GM21619 (cell line): ENCODE data around the gene ALDH1A1.

Experiments
- ATAC-seq: cut with Tn5 transposase; IDR thresholded peaks from one replicate; pipeline ENCODE4 v1.9.1; 2021; ENCODE audit not compliant: unreplicated experiment

Gene ALDH1A1

GRCh38 chr9:72919246-72919945 is 33.5 kb downstream of the ALDH1A1 start:
- ATAC-seq, result no peak

- no peak for ATAC-seq
These were observed 34.9 kb downstream of the ALDH1A1 start for GRCh38 chr9:72917892-72918509.

GRCh38 chr9:72915659-72916058 is 37.2 kb downstream of the ALDH1A1 start:
- ATAC-seq, result no peak

GRCh38 chr9:72914750-72915149 is 38.1 kb downstream of the ALDH1A1 start:
- no peak for ATAC-seq

GRCh38 chr9:72913382-72914009 is 39.4 kb downstream of the ALDH1A1 start:
- ATAC-seq, result no peak

- ATAC-seq, result no peak
These were observed 40.1 kb downstream of the ALDH1A1 start for GRCh38 chr9:72912476-72913381.

GRCh38 chr9:72911816-72912215 is 41.0 kb downstream of the ALDH1A1 start:
- ATAC-seq, result no peak

- ATAC-seq, result no peak
These were observed 41.5 kb downstream of the ALDH1A1 start for GRCh38 chr9:72911247-72911775.

GRCh38 chr9:72909428-72909827 is 43.4 kb downstream of the ALDH1A1 start:
- ATAC-seq, result no peak

- ATAC-seq, result no peak
These were observed 45.4 kb downstream of the ALDH1A1 start for GRCh38 chr9:72907421-72907820.

- ATAC-seq, result no peak
These were observed 46.0 kb downstream of the ALDH1A1 start for GRCh38 chr9:72906810-72907209.

GRCh38 chr9:72905514-72906480 is 47.1 kb downstream of the ALDH1A1 start:
- ATAC-seq, result no peak

- no peak for ATAC-seq
These were observed 48.4 kb downstream of the ALDH1A1 start for GRCh38 chr9:72904267-72905093.

GRCh38 chr9:72903103-72903502 is 49.8 kb downstream of the ALDH1A1 start:
- ATAC-seq, result no peak

- no peak for ATAC-seq
These were observed 50.6 kb downstream of the ALDH1A1 start for GRCh38 chr9:72902268-72902667.

GRCh38 chr9:72899734-72900477 is 52.9 kb downstream of the ALDH1A1 start:
- no peak for ATAC-seq

- ATAC-seq, result no peak
These were observed 53.8 kb downstream of the ALDH1A1 start for GRCh38 chr9:72898784-72899733.
